B cell (primary cell): ENCODE data around the gene MTERF1.

Experiments used
- CTCF ChIP-seq: fragments of 200-600 bp; IDR thresholded peaks from one replicate; pipeline ENCODE4 v1.8.0; 2022; ENCODE audit warnings: antibody characterized with exemption, mild to moderate bottlenecking
- EZH2 ChIP-seq: IDR thresholded peaks from 2 replicates; pipeline ENCODE4 v1.6.1; 2012; ENCODE audit warnings: borderline replicate concordance, low read depth, mild to moderate bottlenecking, moderate library complexity, low read length; ENCODE audit not compliant: insufficient read depth, poor library complexity, severe bottlenecking

- TF ChIP-seq CTCF = no peak
- no peak for TF ChIP-seq EZH2
Measured at GRCh38 chr7:91892821-91893340, 12.4 kb upstream of the MTERF1 start.
